GM23338 (cell line): ENCODE results near the gene CAPN14. TPM values are rescaled to one million over a fixed set of nuclear protein-coding genes. Genes with fewer than 3 reads are reported as not detected.

Source experiments
- ATAC-seq: fragments of 200-7000 bp; cut with Tn5 transposase; 3 replicates; pipeline ENCODE4 v1.9.1; 2020
- DNase-seq: peaks from one replicate; pipeline ENCODE4 v3.0.0-alpha.2; 2015; ENCODE audit warnings: low spot score
- H2AFZ ChIP-seq: fragments of 200-600 bp; sonication (generic); 2 replicates; pipeline ENCODE4 v1.8.0; 2016; ENCODE audit warnings: antibody characterized with exemption, mild to moderate bottlenecking, moderate library complexity
- H3F3A ChIP-seq: fragments of 200-600 bp; sonication (generic); replicated peaks from 2 replicates; pipeline ENCODE4 v1.8.0; 2017; ENCODE audit warnings: antibody characterized with exemption, mixed run types, low read depth
- H3K27ac ChIP-seq: fragments of 200-600 bp; sonication (generic); 2 replicates; pipeline ENCODE4 v1.6.1; 2016; ENCODE audit warnings: low read depth
- H3K27me3 ChIP-seq: fragments of 200-600 bp; sonication (generic); 2 replicates; pipeline ENCODE4 v1.8.0; 2016; ENCODE audit warnings: mild to moderate bottlenecking, mixed run types, moderate library complexity; ENCODE audit not compliant: insufficient read depth
- H3K36me3 ChIP-seq: fragments of 200-600 bp; sonication (generic); 2 replicates; pipeline ENCODE4 v1.8.0; 2016; ENCODE audit warnings: mild to moderate bottlenecking; ENCODE audit not compliant: insufficient read depth
- H3K4me1 ChIP-seq: fragments of 200-600 bp; sonication (generic); 2 replicates; pipeline ENCODE4 v1.8.0; 2016; ENCODE audit warnings: mild to moderate bottlenecking, moderate library complexity; ENCODE audit not compliant: insufficient read depth
- H3K4me2 ChIP-seq: fragments of 200-600 bp; sonication (generic); 2 replicates; pipeline ENCODE4 v1.7.1; 2017; ENCODE audit warnings: mixed run types
- H3K4me3 ChIP-seq: fragments of 200-600 bp; sonication (generic); 2 replicates; pipeline ENCODE4 v1.6.1; 2016; ENCODE audit warnings: mixed run types
- H3K79me2 ChIP-seq: fragments of 200-600 bp; sonication (generic); replicated peaks from 2 replicates; pipeline ENCODE4 v1.8.0; 2017; ENCODE audit warnings: mild to moderate bottlenecking; ENCODE audit not compliant: insufficient read depth
- H3K9me2 ChIP-seq: fragments of 200-600 bp; sonication (generic); 2 replicates; pipeline ENCODE4 v1.8.0; 2017; ENCODE audit not compliant: insufficient read depth
- H4K20me1 ChIP-seq: fragments of 200-600 bp; sonication (generic); replicated peaks from 2 replicates; pipeline ENCODE4 v1.8.0; 2017; ENCODE audit warnings: mild to moderate bottlenecking; ENCODE audit not compliant: insufficient read depth
- H3K27ac Mint-ChIP-seq: 2 replicates; pipeline ENCODE4 v1.8.0; 2020; ENCODE audit warnings: inconsistent platforms, mild to moderate bottlenecking, moderate library complexity, mixed read lengths
- H3K27me3 Mint-ChIP-seq: 3 replicates; pipeline ENCODE4 v1.8.0; 2022; ENCODE audit warnings: low read depth, mild to moderate bottlenecking, moderate library complexity, mixed read lengths, inconsistent platforms; ENCODE audit not compliant: insufficient read depth, poor library complexity
- H3K36me3 Mint-ChIP-seq: 3 replicates; pipeline ENCODE4 v1.8.0; 2021; ENCODE audit warnings: low read depth, mild to moderate bottlenecking, inconsistent platforms, moderate library complexity, mixed read lengths
- H3K4me1 Mint-ChIP-seq: 3 replicates; pipeline ENCODE4 v1.8.0; 2020; ENCODE audit warnings: mild to moderate bottlenecking, inconsistent platforms, mixed read lengths
- H3K4me3 Mint-ChIP-seq: 3 replicates; pipeline ENCODE4 v1.8.0; 2021; ENCODE audit warnings: moderate library complexity, mild to moderate bottlenecking, inconsistent platforms, mixed read lengths
- H3K9me3 Mint-ChIP-seq: 3 replicates; pipeline ENCODE4 v1.8.0; 2020; ENCODE audit warnings: moderate library complexity, mild to moderate bottlenecking, inconsistent platforms, mixed read lengths
- CTCF ChIP-seq, 2 experiments: fragments of 200-600 bp in 1 of 2; sonication (generic) in 1 of 2; conservative IDR thresholded peaks; 2 replicates each; pipeline versions ENCODE4 v1.5.1 to v1.6.1; 2016 to 2017; ENCODE audit warnings: antibody characterized with exemption in 2 of 2, low read depth in 2 of 2, mild to moderate bottlenecking in 2 of 2, moderate library complexity in 1 of 2
- EZH2 ChIP-seq: fragments of 200-600 bp; sonication (generic); IDR thresholded peaks from one replicate; pipeline ENCODE4 v1.8.0; 2017; ENCODE audit warnings: antibody characterized with exemption, mild to moderate bottlenecking, low read depth; ENCODE audit not compliant: unreplicated experiment
- JUNB ChIP-seq: IDR thresholded peaks from one replicate; pipeline ENCODE4 v1.6.1; 2016; ENCODE audit warnings: antibody characterized with exemption; ENCODE audit not compliant: unreplicated experiment
- ZNF114 ChIP-seq: fragments of 250-450 bp; sonication (Bioruptor Pico); IDR thresholded peaks from 2 replicates; pipeline ENCODE4 v1.5.0; 2020; ENCODE audit warnings: mild to moderate bottlenecking, moderate library complexity
- polyA plus RNA-seq: library from polyadenylated mRNA; unstranded; fragments of >200 nt; fragmentation: Nextera tagmentation; extraction: Ambion mirVana; gene quantifications from 2 replicates; pipeline ENCODE4 v1.2.1, GENCODE V29; 2016
- total RNA-seq: library from RNA; depleted of rRNA; stranded (reverse); fragments of >200 nt; shearing (Covaris generic); gene quantifications from 2 replicates; pipeline ENCODE4 v1.2.3, GENCODE V29; 2014

CAPN14 gene
- total and polyA plus RNA-seq, 2 experiments from 2014 or later, result 0.15 TPM; not detected in 1

- H3K4me2 ChIP-seq, result peak within 1 kb of the TSS; percentile 83
- peaks cover 3% of the 10 kb centered on the region; the same call in 1 of the 2 replicates for H3K79me2 ChIP-seq
- no peaks in the 10 kb centered on the region for H3F3A ChIP-seq
- H3K36me3 Mint-ChIP-seq, result no peaks in the 10 kb centered on the region
- peak; percentile 69 for ATAC-seq
- H3K9me3 Mint-ChIP-seq, result no peaks in the 10 kb centered on the region; the same call in 2 of the 3 replicates
- H3K27me3 ChIP-seq, result peaks cover 68% of the 10 kb centered on the region
- TF ChIP-seq CTCF (conservative IDR thresholded peaks at IDR 0.05; ENCODE audit: low read depth in 2 of 2) (peak; percentile 42 to 60), JUNB (no peak)
- H3K36me3 ChIP-seq, result no peaks in the 10 kb centered on the region
- H3K27ac ChIP-seq, result no peak within 1 kb of the TSS
- H3K4me1 Mint-ChIP-seq, result peaks cover 32% of the 10 kb centered on the region
- H3K27ac Mint-ChIP-seq, result no peak within 1 kb of the TSS
- H3K27me3 Mint-ChIP-seq, result peaks cover 39% of the 10 kb centered on the region
- H3K4me3 Mint-ChIP-seq, result peak within 1 kb of the TSS; percentile 77
- H3K4me3 ChIP-seq, result peak within 1 kb of the TSS; percentile 60
- H4K20me1 ChIP-seq, result no peaks in the 10 kb centered on the region
- peaks cover 10% of the 10 kb centered on the region; the same call in 1 of the 2 replicates for H3K4me1 ChIP-seq
- H2AFZ ChIP-seq, result peak within 1 kb of the TSS; percentile 96
- H3K9me2 ChIP-seq, result peaks cover 5% of the 10 kb centered on the region; the same call in 1 of the 2 replicates
- peak; percentile 81 for DNase-seq
These were observed 79.0 kb downstream of the CAPN14 start, which contains the start of gene GALNT14 for GRCh38 chr2:31138037-31138962. GALNT14 (minus strand) TSS chr2:31138440; CDS start chr2:31138086, 354 bp downstream.

GRCh38 chr2:31137211-31138036 is 79.9 kb downstream of the CAPN14 start:
- peaks cover 35% of the 10 kb centered on the region for H3K4me1 Mint-ChIP-seq
- H3K27ac Mint-ChIP-seq, result no peak overlapping the region
- H3K4me1 ChIP-seq, result peaks cover 13% of the 10 kb centered on the region; the same call in 1 of the 2 replicates
- peaks cover 68% of the 10 kb centered on the region for H3K27me3 ChIP-seq
- peaks cover 3% of the 10 kb centered on the region; the same call in 1 of the 2 replicates for H3K79me2 ChIP-seq
- no peak for TF ChIP-seq ZNF114 (CRISPR knock-in tag)
- TF ChIP-seq EZH2, result peak; percentile 65
- H3F3A ChIP-seq, result no peaks in the 10 kb centered on the region
- no peak overlapping the region for H3K27ac ChIP-seq
- H4K20me1 ChIP-seq, result no peaks in the 10 kb centered on the region
- no peaks in the 10 kb centered on the region; the same call in 2 of the 3 replicates for H3K9me3 Mint-ChIP-seq
- peaks cover 5% of the 10 kb centered on the region; the same call in 1 of the 2 replicates for H3K9me2 ChIP-seq
- ATAC-seq, result peak; percentile 43
- peak overlapping the region; percentile 77 for H3K4me3 Mint-ChIP-seq
- peak overlapping the region; percentile 83 for H3K4me2 ChIP-seq
- H3K36me3 ChIP-seq, result no peaks in the 10 kb centered on the region
- peak overlapping the region; percentile 96 for H2AFZ ChIP-seq
- DNase-seq, result peak; percentile 54
- no peaks in the 10 kb centered on the region for H3K36me3 Mint-ChIP-seq
- H3K4me3 ChIP-seq, result peak overlapping the region; percentile 60
- peaks cover 39% of the 10 kb centered on the region for H3K27me3 Mint-ChIP-seq
